Erythroblast (primary cell): Measurements from ENCODE around the gene FBN3.

Experiments
- GATA1 ChIP-seq: IDR thresholded peaks from 2 replicates; pipeline ENCODE4 v1.6.1; 2011; ENCODE audit warnings: low read depth, mild to moderate bottlenecking, control low read depth, low read length, moderate library complexity
- POLR2A ChIP-seq: IDR thresholded peaks from 2 replicates; pipeline ENCODE4 v1.6.1; 2011; ENCODE audit warnings: mild to moderate bottlenecking, low read length

DNA sequence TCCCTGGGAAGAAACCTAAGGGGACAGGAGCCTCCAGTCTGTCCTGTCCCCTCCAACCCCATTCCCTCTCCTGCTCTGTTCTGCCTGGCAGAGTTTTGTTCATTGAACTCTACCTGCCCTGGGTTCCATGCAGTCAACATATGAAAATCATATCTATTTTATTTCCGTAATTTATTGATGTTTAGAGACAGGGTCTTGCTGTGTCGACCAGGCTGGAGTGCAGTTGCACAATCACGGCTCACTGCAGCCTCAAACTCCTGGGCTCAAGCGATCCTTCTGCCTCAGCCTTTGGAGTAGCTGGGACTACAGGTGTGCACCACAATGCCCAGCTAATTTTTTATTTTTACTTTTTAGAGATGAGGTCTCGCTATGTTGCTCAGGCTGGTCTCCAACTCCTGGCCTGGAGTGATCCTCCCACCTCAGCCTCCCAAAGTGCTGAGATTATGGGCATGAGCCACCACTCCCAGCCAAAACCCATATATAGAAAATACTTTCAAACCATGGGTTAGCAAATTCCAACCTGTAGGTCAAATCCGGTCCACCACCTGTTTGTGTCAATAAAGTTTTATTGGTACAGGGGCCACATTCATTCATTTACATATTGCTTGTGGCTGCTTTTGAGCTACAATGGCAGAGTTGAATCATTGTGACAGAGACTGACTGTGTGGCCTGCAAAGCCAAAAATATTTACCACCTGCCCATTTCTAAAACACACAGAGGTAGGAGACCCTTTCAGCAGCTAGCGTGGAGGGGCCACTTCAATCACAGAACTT is 39.3 kb downstream of the FBN3 start:
- no peak for TF ChIP-seq POLR2A
- TF ChIP-seq GATA1, result no peak
